GM20431 (cell line): ENCODE data around the gene NDUFB2.
"Not testable (repeated sequence)": the region's sequence is repeated elsewhere in the genome, so short reads cannot be mapped to it uniquely, and the experiment has no call there.

Source experiments
- in situ Hi-C: fragments of 300-500 bp; cut with MseI, MboI; formaldehyde crosslinking; loops from one replicate; pipeline ENCODE4 v1.15.0; 2020; ENCODE audit warnings: low sequenced_read_pairs; ENCODE audit not compliant: unreplicated experiment

Gene NDUFB2

GRCh38 chr7:140696680-140697446 lies at the start of gene NDUFB2:
Gene NDUFB2 (plus strand): TSS chr7:140696708. CDS start chr7:140696745, 37 bp downstream.
- in situ Hi-C loops: no loop called here

- in situ Hi-C loops: no loop called here
Measured at GRCh38 chr7:140646931-140647647, 49.4 kb upstream of the NDUFB2 start.

- in situ Hi-C loops: loop anchor here (10.0 kb wide), 1 partner anchor 135 kb away; no protein-coding TSS in a partner anchor
Measured at GRCh38 chr7:140649556-140650205, 46.8 kb upstream of the NDUFB2 start.

GRCh38 chr7:140650367-140650766 lies 46.1 kb upstream of the NDUFB2 start:
- in situ Hi-C loops: loop anchor here (10.0 kb wide), 1 partner anchor 136 kb away; no protein-coding TSS in a partner anchor

- in situ Hi-C loops: loop anchor here (10.0 kb wide), 1 partner anchor 139 kb away; no protein-coding TSS in a partner anchor
Measured at GRCh38 chr7:140653319-140654108, 43.0 kb upstream of the NDUFB2 start.

- in situ Hi-C loops: loop anchor here (10.0 kb wide), 1 partner anchor 139 kb away; no protein-coding TSS in a partner anchor
Measured at GRCh38 chr7:140654109-140654387, 42.5 kb upstream of the NDUFB2 start.

- in situ Hi-C loops: loop anchor here (10.0 kb wide), 1 partner anchor 140 kb away; no protein-coding TSS in a partner anchor
Measured at GRCh38 chr7:140654661-140655060, 41.8 kb upstream of the NDUFB2 start.

- in situ Hi-C loops: loop anchor here (10.0 kb wide), 1 partner anchor 141 kb away; no protein-coding TSS in a partner anchor
Measured at GRCh38 chr7:140655511-140656408, 40.7 kb upstream of the NDUFB2 start.

- in situ Hi-C loops: loop anchor here (10.0 kb wide), 1 partner anchor 142 kb away; no protein-coding TSS in a partner anchor
Measured at GRCh38 chr7:140656548-140657515, 39.7 kb upstream of the NDUFB2 start.

- in situ Hi-C loops: loop anchor here (10.0 kb wide), 1 partner anchor 143 kb away; no protein-coding TSS in a partner anchor
Measured at GRCh38 chr7:140657891-140658290, 38.6 kb upstream of the NDUFB2 start.

- in situ Hi-C loops: loop anchor here (10.0 kb wide), 1 partner anchor 145 kb away; no protein-coding TSS in a partner anchor
Measured at GRCh38 chr7:140659856-140660255, 36.7 kb upstream of the NDUFB2 start.

GRCh38 chr7:140661124-140661523 lies 35.4 kb upstream of the NDUFB2 start:
- in situ Hi-C loops: no loop called here

GRCh38 chr7:140662938-140663337 lies 33.6 kb upstream of the NDUFB2 start:
- in situ Hi-C loops: not testable (repeated sequence)

GRCh38 chr7:140667476-140667875 lies 29.0 kb upstream of the NDUFB2 start:
- in situ Hi-C loops: no loop called here

- in situ Hi-C loops: no loop called here
Measured at GRCh38 chr7:140668641-140669040, 27.9 kb upstream of the NDUFB2 start.

GRCh38 chr7:140669352-140669751 lies 27.2 kb upstream of the NDUFB2 start:
- in situ Hi-C loops: no loop called here

- in situ Hi-C loops: not testable (repeated sequence)
Measured at GRCh38 chr7:140669862-140670261, 26.6 kb upstream of the NDUFB2 start.
